GM12873 (cell line): ENCODE results near the gene IFNGR2.

Source experiments
- TF ChIP-seq, protein P1 (sequence below): IDR thresholded peaks from 2 replicates; pipeline ENCODE4 v1.5.1; 2012; ENCODE audit warnings: low read depth, mild to moderate bottlenecking, moderate library complexity, low read length, control low read depth; ENCODE audit not compliant: insufficient read depth; ENCODE audit errors: missing control alignments

Gene IFNGR2

DNA sequence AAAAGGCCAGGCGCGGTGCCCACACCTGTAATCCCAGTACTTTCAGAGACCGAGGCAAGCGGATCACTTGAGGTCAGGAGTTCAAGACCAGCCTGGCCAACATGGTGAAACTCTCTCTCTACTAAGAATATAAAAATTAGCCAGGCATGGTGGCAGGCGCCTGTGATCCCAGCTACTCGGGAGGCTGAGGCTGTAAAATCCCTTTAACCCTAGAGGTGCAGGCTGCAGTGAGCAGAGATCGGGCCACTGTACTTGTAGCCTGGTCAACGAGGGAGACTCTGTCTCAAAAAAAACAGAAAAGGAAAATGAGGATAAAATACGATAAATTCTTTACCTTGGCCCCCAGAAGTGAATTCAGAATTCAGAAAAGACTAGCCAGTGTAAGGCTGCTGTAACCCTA is 75.0 kb downstream of the IFNGR2 start:
- TF ChIP-seq, protein P1, sequence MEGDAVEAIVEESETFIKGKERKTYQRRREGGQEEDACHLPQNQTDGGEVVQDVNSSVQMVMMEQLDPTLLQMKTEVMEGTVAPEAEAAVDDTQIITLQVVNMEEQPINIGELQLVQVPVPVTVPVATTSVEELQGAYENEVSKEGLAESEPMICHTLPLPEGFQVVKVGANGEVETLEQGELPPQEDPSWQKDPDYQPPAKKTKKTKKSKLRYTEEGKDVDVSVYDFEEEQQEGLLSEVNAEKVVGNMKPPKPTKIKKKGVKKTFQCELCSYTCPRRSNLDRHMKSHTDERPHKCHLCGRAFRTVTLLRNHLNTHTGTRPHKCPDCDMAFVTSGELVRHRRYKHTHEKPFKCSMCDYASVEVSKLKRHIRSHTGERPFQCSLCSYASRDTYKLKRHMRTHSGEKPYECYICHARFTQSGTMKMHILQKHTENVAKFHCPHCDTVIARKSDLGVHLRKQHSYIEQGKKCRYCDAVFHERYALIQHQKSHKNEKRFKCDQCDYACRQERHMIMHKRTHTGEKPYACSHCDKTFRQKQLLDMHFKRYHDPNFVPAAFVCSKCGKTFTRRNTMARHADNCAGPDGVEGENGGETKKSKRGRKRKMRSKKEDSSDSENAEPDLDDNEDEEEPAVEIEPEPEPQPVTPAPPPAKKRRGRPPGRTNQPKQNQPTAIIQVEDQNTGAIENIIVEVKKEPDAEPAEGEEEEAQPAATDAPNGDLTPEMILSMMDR: no peak

DNA sequence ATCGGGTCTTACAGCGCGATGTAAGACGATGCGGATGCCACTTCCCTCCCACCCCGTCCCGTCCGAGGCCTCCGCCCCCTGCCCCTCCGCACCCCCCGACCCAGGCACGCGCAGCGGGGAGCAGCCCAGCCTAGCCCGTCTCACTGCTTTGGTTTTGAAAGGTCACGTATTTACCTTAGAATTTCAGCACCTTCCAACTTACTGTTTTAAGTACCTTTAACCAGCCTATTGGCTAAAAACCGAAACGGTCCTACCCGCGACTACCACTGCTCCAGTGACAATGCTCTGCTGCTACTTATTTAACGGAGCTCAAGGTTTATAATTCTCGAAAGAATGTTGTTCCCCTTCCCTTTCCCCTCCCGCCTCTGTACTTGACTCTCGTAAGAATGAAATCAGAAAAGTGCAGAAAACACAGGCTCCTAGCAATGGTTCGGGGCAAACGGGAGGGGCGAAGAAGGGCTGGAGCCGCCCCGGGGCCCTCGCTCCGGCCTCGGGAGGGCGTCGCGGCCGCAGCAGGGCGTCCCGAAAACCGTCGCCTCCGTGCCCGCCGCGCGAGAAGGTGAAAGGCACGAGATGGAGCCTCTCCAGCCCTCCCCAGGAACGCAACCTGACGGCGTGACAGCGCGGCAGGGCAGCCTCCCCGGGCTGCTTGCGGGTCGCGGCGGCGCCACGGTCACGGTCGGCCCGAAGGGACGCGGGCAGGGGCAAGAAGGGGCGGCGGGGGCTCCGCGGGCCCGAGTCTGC is 75.9 kb downstream of the IFNGR2 start:
- TF ChIP-seq, protein P1: no peak

DNA sequence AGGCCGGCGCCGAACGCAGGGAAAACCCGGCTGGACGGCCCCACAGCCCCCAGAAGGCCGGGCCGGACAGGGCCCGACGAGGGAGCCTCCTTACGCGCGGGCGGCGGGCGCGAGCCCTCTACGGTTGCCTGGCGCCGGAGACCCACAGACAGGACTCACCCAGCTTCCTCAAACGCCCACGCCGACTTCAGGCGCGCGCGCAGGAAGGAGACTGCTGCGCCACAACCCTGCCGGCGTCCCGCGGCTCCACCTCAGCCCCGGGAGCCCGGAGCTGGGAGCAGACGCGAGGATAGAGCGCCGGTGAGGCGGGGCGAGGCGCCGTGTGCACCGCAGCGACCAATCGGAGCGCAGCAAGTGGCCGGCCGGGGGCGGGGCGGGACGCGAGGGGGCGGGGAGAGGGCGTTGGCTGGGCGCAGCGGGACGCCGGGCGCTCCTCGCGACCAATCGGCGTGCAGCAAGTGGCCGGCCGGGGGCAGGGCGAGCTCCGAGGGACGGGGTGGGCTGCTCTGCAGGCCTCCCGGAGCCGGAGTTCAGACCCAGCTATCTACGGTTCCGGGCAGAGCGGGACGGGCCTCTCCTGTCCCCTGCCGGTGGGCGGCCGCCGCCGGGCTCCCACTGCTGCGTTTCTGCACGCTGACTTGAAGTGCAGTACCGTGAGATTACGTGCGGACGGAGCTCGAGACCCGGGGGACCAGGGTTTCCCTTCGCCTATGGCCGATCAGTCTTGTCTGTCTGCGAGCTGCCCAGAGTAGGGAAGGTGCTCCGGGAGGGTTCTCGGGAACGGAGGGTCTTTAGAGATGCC is 76.7 kb downstream of the IFNGR2 start, which contains the start of gene TMEM50B:
Gene TMEM50B, minus strand, starts transcription at position 296 of the 802 bp plus-strand sequence. CDS start 11,089 bp downstream, outside the sequence.
- TF ChIP-seq, protein P1: peak; percentile 43

DNA sequence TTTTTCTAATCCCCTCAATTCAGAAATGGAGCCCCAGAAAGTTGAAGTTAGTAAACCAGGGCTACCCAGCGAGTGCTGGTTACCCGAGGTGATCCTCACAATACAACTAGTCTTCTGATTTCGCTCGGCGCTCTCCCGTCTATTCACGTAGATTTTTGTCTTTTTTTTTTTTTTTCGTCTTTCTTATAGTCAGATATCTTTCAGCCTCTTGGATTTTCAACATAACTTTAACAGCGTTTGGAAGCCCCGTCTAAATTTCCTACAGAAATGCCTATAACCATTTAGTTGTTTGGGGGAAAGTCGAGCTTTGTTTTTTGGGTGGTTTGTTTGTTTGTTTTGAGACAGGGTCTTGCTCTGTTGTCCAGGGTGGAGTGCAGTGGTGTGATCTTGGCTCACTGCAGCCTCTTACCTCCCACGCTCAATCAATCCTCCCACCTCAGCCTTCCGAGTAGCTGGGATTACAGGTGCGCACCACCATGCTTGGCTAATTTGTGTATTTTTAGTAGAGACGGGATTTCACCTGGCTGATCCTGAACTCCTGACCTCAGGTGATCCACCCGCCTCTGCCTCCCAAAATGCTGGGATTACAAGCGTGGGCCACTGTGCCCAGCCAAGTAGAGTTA is 77.4 kb downstream of the IFNGR2 start:
- TF ChIP-seq, protein P1: no peak

DNA sequence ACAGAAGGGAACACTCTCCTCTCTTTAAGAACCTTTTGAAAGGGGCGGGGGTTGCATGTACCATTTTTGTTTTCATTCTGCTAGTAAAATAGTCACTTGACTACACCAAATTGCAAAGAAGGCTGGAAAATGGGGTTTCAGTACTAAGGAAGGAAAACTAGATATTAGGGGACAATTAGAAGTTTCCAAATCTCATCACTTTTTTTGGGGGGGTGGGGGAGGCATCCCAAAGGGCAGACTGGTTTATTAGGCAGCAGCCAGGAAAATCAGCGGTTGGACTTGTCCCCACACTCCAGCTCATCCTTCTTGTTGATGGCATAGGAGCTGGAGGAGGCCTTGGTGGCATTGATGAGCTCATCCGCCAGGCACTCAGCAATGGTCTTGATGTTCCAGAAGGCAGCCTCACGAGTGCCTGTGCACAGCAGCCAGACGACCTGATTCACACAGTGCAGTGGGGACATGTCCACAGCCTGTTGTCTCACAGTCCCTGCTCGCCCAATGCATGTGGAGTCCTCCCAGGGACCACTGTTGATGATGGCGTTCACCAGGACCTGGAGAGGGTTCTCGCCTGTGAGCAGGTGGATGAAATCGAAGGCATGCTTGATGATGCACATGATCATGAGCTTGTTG is 78.2 kb downstream of the IFNGR2 start:
- TF ChIP-seq, protein P1: no peak
